ENCODE data around the gene WIZ. TPM values are rescaled to one million over a fixed set of nuclear protein-coding genes. Genes with fewer than 3 reads are reported as not detected.

WIZ gene
- total RNA-seq, 2 donors from 2014 or later = 38.0 to 38.6 TPM

GRCh38 chr19:15378534-15379082 lies 71.1 kb downstream of the WIZ start:
- Histone ChIP-seq H3K36me3 (ENCODE audit: control insufficient read depth, insufficient read depth, low read length) (peaks cover 23% of the 10 kb centered on the region), H3K9ac (ENCODE audit: extremely low read depth, low read length, poor library complexity, severe bottlenecking) (peak overlapping the region; percentile 89), H3K9me3 (ENCODE audit: control insufficient read depth, low read length) (no peaks in the 10 kb centered on the region), H3K4me1 (ENCODE audit: control insufficient read depth, insufficient read depth, low read length) (no peaks in the 10 kb centered on the region), H3K4me3 (ENCODE audit: low read length) (peak overlapping the region; percentile 95), H3K27me3 (ENCODE audit: control insufficient read depth, insufficient read depth, low read length, poor library complexity, severe bottlenecking) (no peaks in the 10 kb centered on the region), H3K27ac (ENCODE audit: low read depth, low read length) (peak overlapping the region; percentile 95)
- peak; percentile 77 for DNase-seq
- Mint-ChIP-seq H3K36me3 (ENCODE audit: low read depth) (peaks cover 29% of the 10 kb centered on the region), H3K4me3 (peak overlapping the region; percentile 96), H3K4me1 (peaks cover 27% of the 10 kb centered on the region), H3K27me3 (ENCODE audit: insufficient read depth) (no peaks in the 10 kb centered on the region), H3K27ac (peak overlapping the region; percentile 94), H3K9me3 (no peaks in the 10 kb centered on the region)
- 0 to 1% methylated on average over 16 to 22 of the region's 22 CpGs for WGBS, 2 experiments (ENCODE audit: insufficient coverage in 1 of 2, insufficient read length in 1 of 2)
- TF ChIP-seq CTCF (conservative IDR thresholded peaks at IDR 0.05) = no peak

DNA sequence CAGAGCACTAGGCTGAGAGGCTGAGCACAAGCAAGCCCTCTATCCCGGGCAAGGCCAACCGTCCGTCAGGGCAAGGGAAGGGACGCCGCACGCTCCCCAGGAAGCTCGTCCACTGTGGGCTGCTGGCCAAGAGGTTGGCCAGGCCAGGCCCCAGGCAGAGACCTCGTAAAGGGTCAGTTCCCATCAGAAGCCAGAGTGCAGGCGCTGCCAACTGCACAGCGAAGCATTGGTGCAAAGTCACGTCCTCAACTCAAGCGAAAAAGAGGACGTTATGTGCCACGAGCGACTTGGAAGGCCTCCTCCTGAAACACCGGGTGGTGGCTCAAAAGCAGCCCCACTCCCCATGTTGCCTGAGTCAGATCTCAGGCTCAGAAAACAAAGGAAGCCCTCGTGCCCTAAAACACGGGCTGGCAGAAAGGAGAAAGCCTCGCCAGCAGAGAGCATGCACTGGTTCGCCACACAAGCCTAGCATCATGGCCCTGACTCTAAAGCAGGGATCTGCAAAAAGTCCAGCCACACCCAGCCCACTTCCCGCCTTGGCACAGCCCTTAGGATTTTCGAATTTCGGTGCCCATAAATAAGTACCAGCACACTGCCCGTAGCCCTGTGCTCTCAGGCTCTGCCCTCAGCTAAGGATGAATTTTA lies 74.8 kb downstream of the WIZ start:
- WGBS, 2 experiments (ENCODE audit: insufficient coverage in 1 of 2, insufficient read length in 1 of 2) = 91 to 95% methylated on average over 21 to 24 of the region's 24 CpGs
- Mint-ChIP-seq H3K36me3 (ENCODE audit: low read depth) (peaks cover 45% of the 10 kb centered on the region), H3K4me3 (no peak overlapping the region), H3K27ac (peak overlapping the region; percentile 52), H3K9me3 (no peaks in the 10 kb centered on the region), H3K4me1 (peaks cover 12% of the 10 kb centered on the region), H3K27me3 (ENCODE audit: insufficient read depth) (no peaks in the 10 kb centered on the region)
- Histone ChIP-seq H3K9me3 (ENCODE audit: control insufficient read depth, low read length) (no peaks in the 10 kb centered on the region), H3K4me1 (ENCODE audit: control insufficient read depth, insufficient read depth, low read length) (no peaks in the 10 kb centered on the region), H3K27me3 (ENCODE audit: control insufficient read depth, insufficient read depth, low read length, poor library complexity, severe bottlenecking) (no peaks in the 10 kb centered on the region), H3K27ac (ENCODE audit: low read depth, low read length) (no peak overlapping the region), H3K9ac (ENCODE audit: extremely low read depth, low read length, poor library complexity, severe bottlenecking) (no peak overlapping the region), H3K36me3 (ENCODE audit: control insufficient read depth, insufficient read depth, low read length) (peaks cover 32% of the 10 kb centered on the region), H3K4me3 (ENCODE audit: low read length) (no peak overlapping the region)
- no peak for TF ChIP-seq CTCF (conservative IDR thresholded peaks at IDR 0.05)
- no peak for DNase-seq

DNA sequence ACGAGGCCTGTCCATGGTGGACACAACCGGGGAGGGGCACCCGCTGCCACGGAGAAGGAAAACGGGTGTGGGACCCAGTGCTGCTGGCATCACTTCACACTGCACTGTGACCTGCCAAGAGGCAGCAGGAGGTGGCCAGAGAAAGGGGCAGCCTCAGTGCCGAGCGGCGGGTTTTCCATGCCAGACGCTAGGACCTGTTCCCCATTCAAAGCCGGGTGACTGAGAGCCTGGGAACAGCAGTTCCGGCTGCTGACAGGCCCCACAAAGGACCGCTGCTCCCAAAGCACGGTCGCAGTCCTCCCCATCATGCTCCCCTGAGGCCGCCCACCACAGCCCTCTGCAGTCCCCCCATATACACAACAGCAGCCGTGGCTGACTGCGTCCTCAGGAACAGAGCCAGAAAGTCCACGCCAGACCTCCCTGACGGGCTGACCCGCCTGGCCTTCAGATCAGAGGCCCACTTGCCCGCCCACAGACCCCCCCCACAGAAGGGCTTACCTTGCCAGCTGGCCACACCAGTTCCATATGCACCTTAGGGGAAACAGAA lies 75.6 kb downstream of the WIZ start:
- peak overlapping the region; percentile 13 for H3K27ac Mint-ChIP-seq
- H3K9ac ChIP-seq (ENCODE audit: extremely low read depth, low read length, poor library complexity, severe bottlenecking) = no peak overlapping the region
- peaks cover 33% of the 10 kb centered on the region for H3K36me3 ChIP-seq (ENCODE audit: control insufficient read depth, insufficient read depth, low read length)
- H3K36me3 Mint-ChIP-seq (ENCODE audit: low read depth) = peaks cover 45% of the 10 kb centered on the region
- H3K4me3 Mint-ChIP-seq = no peak overlapping the region
- H3K4me1 Mint-ChIP-seq = peaks cover 12% of the 10 kb centered on the region
- H3K4me1 ChIP-seq (ENCODE audit: control insufficient read depth, insufficient read depth, low read length) = no peaks in the 10 kb centered on the region
- H3K9me3 Mint-ChIP-seq = no peaks in the 10 kb centered on the region
- H3K27ac ChIP-seq (ENCODE audit: low read depth, low read length) = no peak overlapping the region
- no peak overlapping the region for H3K4me3 ChIP-seq (ENCODE audit: low read length)
- DNase-seq = no peak
- 90 to 94% methylated on average over 6 to 21 of the region's 21 CpGs for WGBS, 2 experiments (ENCODE audit: insufficient coverage in 1 of 2, insufficient read length in 1 of 2)
- H3K9me3 ChIP-seq (ENCODE audit: control insufficient read depth, low read length) = no peaks in the 10 kb centered on the region
- H3K27me3 ChIP-seq (ENCODE audit: control insufficient read depth, insufficient read depth, low read length, poor library complexity, severe bottlenecking) = no peaks in the 10 kb centered on the region
- H3K27me3 Mint-ChIP-seq (ENCODE audit: insufficient read depth) = no peaks in the 10 kb centered on the region
- no peak for TF ChIP-seq CTCF (conservative IDR thresholded peaks at IDR 0.05)

All from endodermal cell (in vitro differentiated cells).